ENCODE data around the gene RNF175.
"Not testable (repeated sequence)": the region's sequence is repeated elsewhere in the genome, so short reads cannot be mapped to it uniquely, and the experiment has no call there.

Gene RNF175

GRCh38 chr4:153669838-153670237 lies 90.0 kb downstream of the RNF175 start:
- no peak for DNase-seq

- no peak for DNase-seq
Measured at GRCh38 chr4:153668647-153669046, 91.2 kb downstream of the RNF175 start.

- not testable (repeated sequence) for DNase-seq
Measured at GRCh38 chr4:153666505-153666904, 93.3 kb downstream of the RNF175 start.

GRCh38 chr4:153663667-153664066 lies 96.2 kb downstream of the RNF175 start:
- no peak for DNase-seq

- DNase-seq: no peak
Measured at GRCh38 chr4:153661908-153662307, 97.9 kb downstream of the RNF175 start.

GRCh38 chr4:153661215-153661822 lies 98.5 kb downstream of the RNF175 start:
- no peak for DNase-seq
